Naive thymus-derived CD8-positive, alpha-beta T cell (primary cell): ENCODE measurements around the gene SH3BP5. TPM values are rescaled to one million over a fixed set of nuclear protein-coding genes. Genes with fewer than 3 reads are reported as not detected.

Experiments used
- ATAC-seq, 2 donors: fragments of 150-1000 bp; cut with Tn5 transposase in 1 of 2; sonication (Bioruptor Pico), chemical (Tn5 transposase) in 1 of 2; 1 replicate in 1 of 2; 2 replicates in 1 of 2; pipeline ENCODE4 v1.10.0; 2021; ENCODE audit warnings: mild to moderate bottlenecking in 2 of 2, moderate library complexity in 2 of 2
- POLR2A ChIA-PET: fragments of 350-600 bp; sonication (Branson Sonifier 250); formaldehyde crosslinking; loops from one replicate; lab custom pipeline; 2021; ENCODE audit warnings: antibody characterized with exemption; lab: Charles Lee
- DNase-seq, 10 donors: peaks; one replicate each; pipeline versions ENCODE4 v3.0.0 to v3.0.0-alpha.2; 2020 to 2022
- H3K27ac Mint-ChIP-seq, 10 donors: one replicate each; pipeline ENCODE4 v1.8.0; 2020 to 2022; ENCODE audit warnings: mild to moderate bottlenecking in 10 of 10, mixed read lengths in 10 of 10, moderate library complexity in 4 of 10, inconsistent platforms in 1 of 10
- H3K27me3 Mint-ChIP-seq, 5 donors: one replicate each; pipeline ENCODE4 v1.8.0; 2021 to 2022; ENCODE audit warnings: mixed read lengths in 5 of 5
- H3K36me3 Mint-ChIP-seq, 3 donors: one replicate each; pipeline ENCODE4 v1.8.0; 2020 to 2022; ENCODE audit warnings: mixed read lengths in 3 of 3, mild to moderate bottlenecking in 2 of 3, inconsistent platforms in 1 of 3
- H3K4me1 Mint-ChIP-seq, 4 donors: one replicate each; pipeline ENCODE4 v1.8.0; 2021 to 2022; ENCODE audit warnings: mixed read lengths in 4 of 4
- H3K4me3 Mint-ChIP-seq, 10 donors: one replicate each; pipeline ENCODE4 v1.8.0; 2020 to 2022; ENCODE audit warnings: mild to moderate bottlenecking in 10 of 10, mixed read lengths in 10 of 10, moderate library complexity in 6 of 10, inconsistent platforms in 1 of 10
- H3K9me3 Mint-ChIP-seq, 9 donors: one replicate each; pipeline ENCODE4 v1.8.0; 2020 to 2022; ENCODE audit warnings: mixed read lengths in 9 of 9, mild to moderate bottlenecking in 3 of 9, inconsistent platforms in 1 of 9, moderate library complexity in 1 of 9
- polyA plus RNA-seq, 3 donors: library from polyadenylated mRNA; unstranded; fragments of 300-500 nt; fragmentation: Illumina TruSeq; gene quantifications; one replicate each; pipeline ENCODE4 v1.2.3, GENCODE V29; 2021
- total RNA-seq, 8 experiments: library from RNA in 2 of 8; stranded (reverse) in 2 of 8; gene quantifications; one replicate each; pipeline ENCODE4 v1.2.3 and lab custom pipeline; 2021 to 2026

The SH3BP5 gene
- total and polyA plus RNA-seq, 5 experiments from 2014 or later, result 4.4 to 26.1 (median 12.1) TPM

- Mint-ChIP-seq H3K27ac (peak overlapping the region; percentile 10 to 78 (median 65)), H3K36me3 (peaks cover 4 to 85% (median 6%) of the 10 kb centered on the region in 3 donors), H3K4me3 (no peak overlapping the region), H3K4me1 (peaks cover 0 to 7% (median 2%) of the 10 kb centered on the region in 4 donors), H3K27me3 (no peaks in the 10 kb centered on the region), H3K9me3 (no peaks in the 10 kb centered on the region)
- POLR2A ChIA-PET, result no interaction called here
- ATAC-seq, result no peak
- no peak for DNase-seq
These were observed 79.2 kb downstream of the SH3BP5 start for GRCh38 chr3:15253023-15253697.

- H3K9me3 Mint-ChIP-seq, result no peaks in the 10 kb centered on the region
- H3K4me1 Mint-ChIP-seq, result peaks cover 0 to 9% (median 8%) of the 10 kb centered on the region in 4 donors
- H3K36me3 Mint-ChIP-seq, result peaks cover 11 to 84% (median 17%) of the 10 kb centered on the region in 3 donors
- POLR2A ChIA-PET, result no interaction called here
- ATAC-seq, result no peak
- H3K27ac Mint-ChIP-seq, result peak overlapping the region in 4 of 10 donors; percentile 30 to 70 (median 36)
- no peak overlapping the region for H3K4me3 Mint-ChIP-seq
- no peaks in the 10 kb centered on the region for H3K27me3 Mint-ChIP-seq
- no peak for DNase-seq
These were observed 86.2 kb downstream of the SH3BP5 start for GRCh38 chr3:15246186-15246585.

GRCh38 chr3:15243822-15244482, 88.4 kb downstream of the SH3BP5 start:
- Mint-ChIP-seq H3K9me3 (no peaks in the 10 kb centered on the region), H3K27ac (peak overlapping the region in 7 of 10 donors; percentile 7 to 87 (median 51)), H3K4me3 (no peak overlapping the region), H3K27me3 (no peaks in the 10 kb centered on the region), H3K36me3 (peaks cover 7 to 84% (median 16%) of the 10 kb centered on the region in 3 donors), H3K4me1 (peaks cover 0 to 9% (median 8%) of the 10 kb centered on the region in 4 donors)
- DNase-seq (no peak), ATAC-seq (no peak)
- POLR2A ChIA-PET, result no interaction called here

- POLR2A ChIA-PET, result no interaction called here
- no peaks in the 10 kb centered on the region for H3K27me3 Mint-ChIP-seq
- H3K4me3 Mint-ChIP-seq, result no peak overlapping the region
- ATAC-seq, result peak; percentile 56 to 67
- peak in 8 of 10 donors; percentile 6 to 64 (median 26) for DNase-seq
- peaks cover 4 to 82% (median 9%) of the 10 kb centered on the region in 3 donors for H3K36me3 Mint-ChIP-seq
- H3K4me1 Mint-ChIP-seq, result peaks cover 0 to 9% (median 8%) of the 10 kb centered on the region in 4 donors
- no peaks in the 10 kb centered on the region for H3K9me3 Mint-ChIP-seq
- H3K27ac Mint-ChIP-seq, result peak overlapping the region in 1 of 10 donors; percentile 65
These were observed 91.0 kb downstream of the SH3BP5 start for GRCh38 chr3:15241341-15241740.

GRCh38 chr3:15229262-15229661, 103.1 kb downstream of the SH3BP5 start:
- Mint-ChIP-seq H3K27me3 (no peaks in the 10 kb centered on the region), H3K4me3 (no peak overlapping the region), H3K4me1 (peaks cover 0 to 2% (median 0%) of the 10 kb centered on the region in 4 donors), H3K27ac (no peak overlapping the region), H3K36me3 (peaks cover 2 to 77% (median 3%) of the 10 kb centered on the region in 3 donors), H3K9me3 (no peaks in the 10 kb centered on the region)
- no peak for DNase-seq
- ATAC-seq, result no peak
- POLR2A ChIA-PET, result no interaction called here

GRCh38 chr3:15228147-15228546, 104.2 kb downstream of the SH3BP5 start:
- Mint-ChIP-seq H3K4me1 (peaks cover 0 to 2% (median 0%) of the 10 kb centered on the region in 4 donors), H3K36me3 (peaks cover 3 to 78% (median 5%) of the 10 kb centered on the region in 3 donors), H3K27me3 (no peaks in the 10 kb centered on the region), H3K27ac (peak overlapping the region in 1 of 10 donors; percentile 2), H3K9me3 (no peaks in the 10 kb centered on the region), H3K4me3 (no peak overlapping the region)
- ATAC-seq (no peak), DNase-seq (no peak)
- POLR2A ChIA-PET, result no interaction called here

- H3K4me3 Mint-ChIP-seq, result no peak overlapping the region
- POLR2A ChIA-PET, result no interaction called here
- H3K9me3 Mint-ChIP-seq, result no peaks in the 10 kb centered on the region
- H3K27me3 Mint-ChIP-seq, result no peaks in the 10 kb centered on the region
- H3K27ac Mint-ChIP-seq, result peak overlapping the region in 1 of 10 donors; percentile 24
- peaks cover 2 to 11% (median 6%) of the 10 kb centered on the region in 4 donors for H3K4me1 Mint-ChIP-seq
- ATAC-seq (no peak), DNase-seq (no peak)
- peaks cover 5 to 76% (median 20%) of the 10 kb centered on the region in 3 donors for H3K36me3 Mint-ChIP-seq
These were observed 108.5 kb downstream of the SH3BP5 start for GRCh38 chr3:15223685-15224572.

GRCh38 chr3:15221574-15222217, 110.7 kb downstream of the SH3BP5 start:
- Mint-ChIP-seq H3K4me1 (peaks cover 10 to 18% (median 14%) of the 10 kb centered on the region in 4 donors), H3K4me3 (no peak overlapping the region), H3K36me3 (peaks cover 10 to 83% (median 32%) of the 10 kb centered on the region in 3 donors), H3K27me3 (no peaks in the 10 kb centered on the region), H3K27ac (no peak overlapping the region), H3K9me3 (no peaks in the 10 kb centered on the region)
- DNase-seq, result no peak
- POLR2A ChIA-PET, result interaction anchor here (1.2 kb wide), 1 partner anchor 16 kb away, joined by 3 read pairs; the partner anchor contains the start of gene CAPN7
- ATAC-seq, result no peak

- Mint-ChIP-seq H3K4me3 (no peak overlapping the region), H3K4me1 (peaks cover 10 to 23% (median 17%) of the 10 kb centered on the region in 4 donors), H3K27ac (no peak overlapping the region), H3K9me3 (no peaks in the 10 kb centered on the region), H3K36me3 (peaks cover 10 to 81% (median 33%) of the 10 kb centered on the region in 3 donors), H3K27me3 (no peaks in the 10 kb centered on the region)
- DNase-seq (no peak), ATAC-seq (no peak)
- POLR2A ChIA-PET, result no interaction called here
These were observed 111.7 kb downstream of the SH3BP5 start for GRCh38 chr3:15220661-15221060.

- Mint-ChIP-seq H3K27me3 (no peaks in the 10 kb centered on the region), H3K36me3 (peaks cover 10 to 81% (median 38%) of the 10 kb centered on the region in 3 donors), H3K9me3 (no peaks in the 10 kb centered on the region), H3K4me1 (peaks cover 10 to 23% (median 22%) of the 10 kb centered on the region in 4 donors), H3K4me3 (no peak overlapping the region), H3K27ac (no peak overlapping the region)
- ATAC-seq, result no peak
- POLR2A ChIA-PET, result no interaction called here
- no peak for DNase-seq
These were observed 112.3 kb downstream of the SH3BP5 start for GRCh38 chr3:15220056-15220455.

- peaks cover 10 to 24% (median 23%) of the 10 kb centered on the region in 4 donors for H3K4me1 Mint-ChIP-seq
- no peak overlapping the region for H3K4me3 Mint-ChIP-seq
- H3K9me3 Mint-ChIP-seq, result no peaks in the 10 kb centered on the region
- peak overlapping the region in 3 of 10 donors; percentile 20 to 41 (median 24) for H3K27ac Mint-ChIP-seq
- H3K36me3 Mint-ChIP-seq, result peaks cover 10 to 85% (median 37%) of the 10 kb centered on the region in 3 donors
- H3K27me3 Mint-ChIP-seq, result no peaks in the 10 kb centered on the region
- POLR2A ChIA-PET, result no interaction called here
- ATAC-seq (no peak), DNase-seq (no peak)
These were observed 113.7 kb downstream of the SH3BP5 start for GRCh38 chr3:15218689-15219088.

- Mint-ChIP-seq H3K27ac (peak overlapping the region in 1 of 10 donors; percentile 57), H3K4me1 (peaks cover 10 to 27% (median 25%) of the 10 kb centered on the region in 4 donors), H3K4me3 (no peak overlapping the region), H3K9me3 (no peaks in the 10 kb centered on the region), H3K36me3 (peaks cover 15 to 83% (median 40%) of the 10 kb centered on the region in 3 donors), H3K27me3 (no peaks in the 10 kb centered on the region)
- ATAC-seq (no peak), DNase-seq (no peak)
- POLR2A ChIA-PET, result interaction anchor here (1.4 kb wide), 1 partner anchor 12 kb away, joined by 5 read pairs; the partner anchor contains the start of gene CAPN7
These were observed 114.5 kb downstream of the SH3BP5 start for GRCh38 chr3:15217841-15218267.
